ENCODE measurements around the gene TRPC4AP. TPM values are rescaled to one million over a fixed set of nuclear protein-coding genes. Genes with fewer than 3 reads are reported as not detected.

Gene TRPC4AP
- total and polyA plus RNA-seq, 2 of the 8 experiments (the other 6 are each of a cell fraction or from before 2014, with no cell fraction given): 73.1 to 74.8 TPM

DNA sequence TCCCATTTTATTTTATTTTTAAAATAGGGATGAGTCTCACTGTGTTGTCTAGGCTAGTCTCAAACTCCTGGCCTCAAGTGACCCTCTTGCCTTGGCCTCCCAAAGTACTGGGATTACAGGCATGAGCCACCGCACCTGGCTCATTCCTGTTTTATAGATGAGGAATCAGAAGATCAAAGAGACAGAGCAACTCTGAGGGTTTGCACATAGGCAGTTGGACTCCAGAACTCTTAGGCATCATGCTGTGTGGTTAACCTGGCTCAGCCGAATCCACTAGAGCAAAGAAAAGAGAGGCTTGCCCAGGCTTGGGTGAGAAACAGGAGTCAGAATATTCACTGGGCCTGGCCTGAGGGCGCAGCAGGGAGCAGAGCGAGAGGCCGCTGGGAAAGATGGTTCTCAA lies 127.6 kb downstream of the TRPC4AP start (continued):
- TF ChIP-seq HDAC6 (IDR thresholded peaks at IDR 0.05; ENCODE audit: low read depth, low read length): no peak
- TF ChIP-seq CBX5 (IDR thresholded peaks at IDR 0.05; ENCODE audit: low read depth, low read length): no peak
- TF ChIP-seq KDM5A (IDR thresholded peaks at IDR 0.05; ENCODE audit: low read length): no peak
- no peak for TF ChIP-seq POLR2A (IDR thresholded peaks at IDR 0.05; ENCODE audit: control extremely low read depth in 1 of 2, low read depth in 2 of 2, low read length in 2 of 2)

Measured in H1 (cell line).